C4-2B (cell line): ENCODE results near the gene NTN5.

Source experiments
- H3K27ac ChIP-seq: fragments of 450-650 bp; 2 replicates; pipeline ENCODE4 v1.5.1; 2017
- CTCF ChIP-seq: fragments of 450-650 bp; conservative IDR thresholded peaks from 2 replicates; pipeline ENCODE4 v1.5.1; 2017; ENCODE audit warnings: mild to moderate bottlenecking
- ZFX ChIP-seq: fragments of 450-650 bp; IDR thresholded peaks from 2 replicates; pipeline ENCODE4 v1.6.1; 2017

Gene NTN5

GRCh38 chr19:48644839-48645619 lies 27.8 kb downstream of the NTN5 start:
- no peak overlapping the region for H3K27ac ChIP-seq
- TF ChIP-seq CTCF (no peak), ZFX (no peak)

GRCh38 chr19:48644355-48644754 lies 28.5 kb downstream of the NTN5 start:
- no peak overlapping the region for H3K27ac ChIP-seq
- TF ChIP-seq ZFX (no peak), CTCF (no peak)

- H3K27ac ChIP-seq = no peak overlapping the region
- TF ChIP-seq ZFX (no peak), CTCF (no peak)
Measured at GRCh38 chr19:48642862-48643261, 30.0 kb downstream of the NTN5 start.

- TF ChIP-seq ZFX (no peak), CTCF (no peak)
- no peak overlapping the region for H3K27ac ChIP-seq
Measured at GRCh38 chr19:48641850-48642249, 31.0 kb downstream of the NTN5 start.

GRCh38 chr19:48639483-48640375 lies 33.1 kb downstream of the NTN5 start:
- TF ChIP-seq ZFX = no peak
- TF ChIP-seq CTCF = no peak
- no peak overlapping the region for H3K27ac ChIP-seq

GRCh38 chr19:48638831-48639381 lies 33.9 kb downstream of the NTN5 start:
- peak overlapping the region; percentile 92 for H3K27ac ChIP-seq
- TF ChIP-seq ZFX (no peak), CTCF (no peak)
